Tibial artery (tissue), 4 donors: ENCODE data around the gene ECI1.

Experiments
- DNase-seq, 2 donors: peaks; one replicate each; pipeline ENCODE4 v3.0.0-alpha.2; 2019
- H3K27ac ChIP-seq, 2 donors: fragments of 200-600 bp; sonication (generic) in 1 of 2; 1 replicate in 1 of 2; 2 replicates in 1 of 2; pipeline ENCODE4 v1.5.1; 2018 to 2019; ENCODE audit warnings: mild to moderate bottlenecking in 1 of 2
- H3K27me3 ChIP-seq, 2 donors: fragments of 200-600 bp; sonication (generic) in 1 of 2; one replicate each; pipeline versions ENCODE4 v1.5.1 to v1.6.0; 2016 to 2019
- H3K36me3 ChIP-seq, 3 donors: fragments of 200-600 bp; sonication (generic) in 2 of 3; one replicate each; pipeline ENCODE4 v1.5.1; 2016 to 2019; ENCODE audit warnings: mild to moderate bottlenecking in 2 of 3
- H3K4me1 ChIP-seq, 4 donors: fragments of 200-600 bp; sonication (generic) in 2 of 4; 1 replicate in 3 of 4; 2 replicates in 1 of 4; pipeline ENCODE4 v1.5.1; 2016 to 2019
- H3K4me3 ChIP-seq, 2 donors: fragments of 200-600 bp; sonication (generic) in 1 of 2; 1 replicate in 1 of 2; 2 replicates in 1 of 2; pipeline ENCODE4 v1.5.1; 2018 to 2019; ENCODE audit warnings: mild to moderate bottlenecking in 2 of 2
- H3K9me3 ChIP-seq, 3 donors: fragments of 200-600 bp; sonication (generic) in 1 of 3; one replicate each; pipeline ENCODE4 v1.5.1; 2016 to 2019
- intact Hi-C: fragments of 100-400 bp; cut with DNase I; formaldehyde crosslinking; loops from one replicate; pipeline ENCODE4 v1.15.0; 2023; ENCODE audit warnings: low total_unique reads
- TF ChIP-seq, protein P1 (sequence below), 2 experiments: fragments of 200-600 bp in 1 of 2; fragments of 450-650 bp in 1 of 2; IDR thresholded peaks; one replicate each; pipeline ENCODE4 v1.5.1; 2017 to 2019; ENCODE audit warnings: antibody characterized with exemption in 2 of 2, mild to moderate bottlenecking in 1 of 2, moderate library complexity in 1 of 2

The ECI1 gene

DNA sequence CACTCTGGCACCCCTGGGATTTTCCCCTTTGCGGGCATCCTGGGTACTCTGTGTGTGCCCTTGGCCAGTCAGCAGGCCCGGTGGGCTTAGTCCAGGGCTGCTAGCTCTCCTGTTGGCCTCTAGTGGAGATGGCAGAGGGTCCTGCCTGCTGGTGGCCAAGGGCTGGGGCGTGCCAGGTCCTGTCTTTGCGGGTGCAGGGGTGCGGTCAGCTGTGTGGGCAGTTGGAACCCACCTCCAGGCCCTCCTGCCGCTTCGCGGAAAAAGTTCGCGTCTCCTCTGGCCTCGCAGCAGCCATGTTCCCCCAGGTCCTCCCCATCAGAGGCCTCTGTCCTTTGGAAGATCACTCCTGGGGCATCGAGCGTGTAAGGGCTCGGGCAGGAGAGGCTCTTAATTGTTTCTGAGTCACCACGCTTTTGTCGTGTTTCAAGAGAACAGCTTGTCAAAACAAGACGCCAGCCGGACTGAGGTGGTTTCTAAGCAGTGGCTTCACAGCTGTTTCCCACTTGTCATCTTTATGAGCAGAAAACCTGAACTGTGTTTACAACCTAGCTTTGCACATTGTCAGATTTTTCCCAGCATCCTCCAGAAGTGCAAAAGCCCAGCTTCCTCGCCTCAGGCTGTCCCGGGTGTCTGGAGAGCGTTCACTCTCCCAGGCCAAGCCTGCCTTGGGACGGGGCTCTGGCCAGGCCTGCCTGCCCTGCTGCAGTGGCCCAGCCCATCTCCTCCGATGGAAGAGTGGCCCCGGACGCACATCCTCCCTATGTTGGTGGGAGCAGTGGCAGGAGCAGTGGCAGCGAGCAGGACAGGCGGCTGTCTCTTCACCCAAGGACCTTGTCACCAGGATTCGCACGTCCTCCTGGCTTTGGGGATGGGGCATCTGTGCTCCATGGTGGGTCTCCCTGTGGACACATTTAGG lies 20.1 kb downstream of the ECI1 start:
- peaks cover 0 to under 1% of the 10 kb centered on the region in 2 donors for H3K27me3 ChIP-seq
- intact Hi-C loops: no loop called here
- peaks cover 69 to 82% (median 81%) of the 10 kb centered on the region in 3 donors for H3K36me3 ChIP-seq
- no peak overlapping the region for H3K4me3 ChIP-seq
- no peak for DNase-seq
- no peak overlapping the region for H3K27ac ChIP-seq
- H3K4me1 ChIP-seq: peaks cover under 1 to 10% (median 6%) of the 10 kb centered on the region in 4 donors
- no peaks in the 10 kb centered on the region for H3K9me3 ChIP-seq
- TF ChIP-seq, protein P1, sequence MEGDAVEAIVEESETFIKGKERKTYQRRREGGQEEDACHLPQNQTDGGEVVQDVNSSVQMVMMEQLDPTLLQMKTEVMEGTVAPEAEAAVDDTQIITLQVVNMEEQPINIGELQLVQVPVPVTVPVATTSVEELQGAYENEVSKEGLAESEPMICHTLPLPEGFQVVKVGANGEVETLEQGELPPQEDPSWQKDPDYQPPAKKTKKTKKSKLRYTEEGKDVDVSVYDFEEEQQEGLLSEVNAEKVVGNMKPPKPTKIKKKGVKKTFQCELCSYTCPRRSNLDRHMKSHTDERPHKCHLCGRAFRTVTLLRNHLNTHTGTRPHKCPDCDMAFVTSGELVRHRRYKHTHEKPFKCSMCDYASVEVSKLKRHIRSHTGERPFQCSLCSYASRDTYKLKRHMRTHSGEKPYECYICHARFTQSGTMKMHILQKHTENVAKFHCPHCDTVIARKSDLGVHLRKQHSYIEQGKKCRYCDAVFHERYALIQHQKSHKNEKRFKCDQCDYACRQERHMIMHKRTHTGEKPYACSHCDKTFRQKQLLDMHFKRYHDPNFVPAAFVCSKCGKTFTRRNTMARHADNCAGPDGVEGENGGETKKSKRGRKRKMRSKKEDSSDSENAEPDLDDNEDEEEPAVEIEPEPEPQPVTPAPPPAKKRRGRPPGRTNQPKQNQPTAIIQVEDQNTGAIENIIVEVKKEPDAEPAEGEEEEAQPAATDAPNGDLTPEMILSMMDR (IDR thresholded peaks at IDR 0.05): no peak

DNA sequence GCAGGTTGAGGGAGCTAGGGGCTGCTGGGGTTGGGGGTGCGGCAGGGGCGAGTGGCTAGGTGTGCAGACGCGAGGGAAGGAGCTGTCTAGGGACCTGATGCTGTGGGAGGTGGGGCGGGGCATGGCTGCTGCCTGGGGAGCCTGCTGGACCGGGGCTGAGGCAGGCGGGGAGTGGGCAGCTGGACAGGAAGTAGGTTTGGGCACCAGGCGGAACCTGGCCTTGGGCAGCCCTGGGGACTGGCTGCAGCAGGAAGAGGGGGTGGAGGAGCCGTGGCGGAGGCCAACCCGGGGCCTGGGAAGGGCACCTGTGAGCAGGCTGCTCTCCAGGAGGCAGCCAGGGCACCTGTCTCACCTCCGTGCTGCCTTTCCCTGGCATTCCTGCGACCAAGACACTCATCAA lies 21.0 kb downstream of the ECI1 start:
- H3K36me3 ChIP-seq: peaks cover 68 to 77% (median 76%) of the 10 kb centered on the region in 3 donors

GRCh38 chr16:2229632-2230250 lies 21.6 kb downstream of the ECI1 start:
- Histone ChIP-seq H3K4me1 (peaks cover 0 to 20% (median 12%) of the 10 kb centered on the region in 4 donors), H3K27me3 (no peaks in the 10 kb centered on the region), H3K27ac (no peak overlapping the region), H3K9me3 (no peaks in the 10 kb centered on the region), H3K36me3 (peaks cover 61 to 70% (median 70%) of the 10 kb centered on the region in 3 donors), H3K4me3 (no peak overlapping the region)
- intact Hi-C loops: loop anchor here (10.0 kb wide), 1 partner anchor 1495 kb away; no protein-coding TSS in a partner anchor
- TF ChIP-seq, protein P1 (IDR thresholded peaks at IDR 0.05): no peak
- no peak for DNase-seq

More for the DNA sequence above, 21.0 kb downstream of the ECI1 start:
- no peak for DNase-seq
- no peak overlapping the region for H3K4me3 ChIP-seq
- no peaks in the 10 kb centered on the region for H3K9me3 ChIP-seq
- H3K4me1 ChIP-seq: peaks cover 0 to 14% (median 6%) of the 10 kb centered on the region in 4 donors
- TF ChIP-seq, protein P1 (IDR thresholded peaks at IDR 0.05): no peak
- no peak overlapping the region for H3K27ac ChIP-seq
- no peaks in the 10 kb centered on the region for H3K27me3 ChIP-seq
- intact Hi-C loops: no loop called here

DNA sequence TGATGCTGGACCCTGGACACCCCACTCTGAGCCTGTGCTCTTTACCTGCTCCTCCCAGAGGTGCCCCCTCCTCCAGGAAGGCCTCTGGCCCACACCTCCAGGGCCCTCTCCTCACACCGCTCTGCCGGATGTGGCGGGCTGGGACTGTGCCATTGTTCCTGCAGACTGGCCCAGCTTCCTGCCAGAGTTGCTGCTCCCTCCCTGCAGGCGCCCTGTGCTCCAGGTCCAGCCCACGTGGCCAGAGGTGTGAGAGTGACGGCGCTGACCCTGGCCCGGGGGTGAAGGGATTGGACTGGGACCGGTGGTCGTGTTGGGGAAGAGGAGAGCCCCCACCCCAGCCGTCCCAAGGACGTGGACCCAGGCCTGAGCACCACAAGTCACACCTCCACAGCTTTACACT lies 22.3 kb downstream of the ECI1 start:
- peaks cover 55 to 64% (median 64%) of the 10 kb centered on the region in 3 donors for H3K36me3 ChIP-seq
- intact Hi-C loops: loop anchor here (10.0 kb wide), 1 partner anchor 1494 kb away; no protein-coding TSS in a partner anchor

GRCh38 chr16:2228161-2228824 lies 23.1 kb downstream of the ECI1 start:
- intact Hi-C loops: loop anchor here (10.0 kb wide), 1 partner anchor 1493 kb away; no protein-coding TSS in a partner anchor
- no peak for DNase-seq
- H3K36me3 ChIP-seq: peaks cover 47 to 56% (median 56%) of the 10 kb centered on the region in 3 donors
- no peak overlapping the region for H3K4me3 ChIP-seq
- no peak overlapping the region for H3K27ac ChIP-seq
- H3K9me3 ChIP-seq: no peaks in the 10 kb centered on the region
- TF ChIP-seq, protein P1 (IDR thresholded peaks at IDR 0.05): no peak
- H3K4me1 ChIP-seq: peaks cover 0 to 29% (median 19%) of the 10 kb centered on the region in 4 donors
- no peaks in the 10 kb centered on the region for H3K27me3 ChIP-seq

More for the DNA sequence above, 22.3 kb downstream of the ECI1 start:
- Histone ChIP-seq H3K27ac (no peak overlapping the region), H3K4me3 (no peak overlapping the region), H3K4me1 (peaks cover 0 to 27% (median 18%) of the 10 kb centered on the region in 4 donors), H3K9me3 (no peaks in the 10 kb centered on the region), H3K27me3 (no peaks in the 10 kb centered on the region)
- DNase-seq: no peak
- TF ChIP-seq, protein P1 (IDR thresholded peaks at IDR 0.05): no peak
